Fibroblast of pulmonary artery (primary cell): ENCODE data around the gene ACAP3.

ENCODE experiments used
- DNase-seq: peaks from one replicate; pipeline ENCODE4 v3.0.0-alpha.2; 2010; ENCODE audit warnings: low read depth
- H3K4me3 ChIP-seq: replicated peaks from 2 replicates; pipeline ENCODE4 v1.5.1; 2011; ENCODE audit warnings: low read depth, mild to moderate bottlenecking, control low read depth, low read length, moderate library complexity
- CTCF ChIP-seq: IDR thresholded peaks from 2 replicates; pipeline ENCODE4 v1.5.1; 2011; ENCODE audit warnings: mild to moderate bottlenecking, control low read depth, low read length, inconsistent platforms; ENCODE audit errors: missing control alignments

Gene ACAP3

DNA sequence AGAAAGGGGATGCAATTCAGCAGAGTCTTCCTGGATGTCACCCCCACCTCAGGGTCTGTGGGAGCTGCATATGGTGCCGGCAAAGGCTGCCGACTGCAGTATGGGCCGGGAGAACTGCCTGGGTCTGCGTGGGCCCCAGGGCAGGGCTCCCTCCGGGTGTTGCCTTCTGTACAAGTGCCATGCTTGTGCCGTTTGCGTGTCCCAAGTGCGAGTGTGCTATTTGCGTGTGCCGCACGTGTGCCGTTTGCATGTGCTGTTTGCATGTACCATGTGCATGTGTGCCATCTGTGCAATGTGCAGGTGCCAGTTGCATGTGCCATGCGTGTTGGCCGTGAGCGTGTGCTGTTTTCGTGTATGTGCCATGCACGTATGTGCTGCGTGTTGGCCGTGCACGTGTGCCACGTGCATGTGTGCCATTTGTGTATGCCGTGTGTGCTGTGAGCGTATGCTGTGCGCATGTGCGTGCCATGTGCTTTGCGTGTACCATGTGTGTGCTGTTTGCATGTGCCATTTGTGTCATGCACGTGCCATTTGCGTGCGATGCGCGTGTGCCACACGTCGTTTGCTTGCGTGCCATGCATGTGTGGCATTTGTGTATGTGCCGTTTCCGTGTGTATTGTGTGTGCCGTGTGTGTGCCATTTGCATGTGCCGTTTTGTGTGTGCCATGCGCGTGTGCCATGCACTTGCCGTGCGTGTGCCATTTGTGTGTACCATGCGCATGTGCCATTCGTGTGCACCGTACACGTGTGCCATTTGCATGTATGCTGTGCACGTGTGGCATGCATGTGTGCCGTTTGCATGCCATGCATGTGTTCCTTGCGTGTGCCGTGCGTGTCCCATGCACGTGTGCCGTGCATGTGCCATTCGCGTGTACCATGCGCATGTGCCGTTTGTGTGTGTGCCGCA, 21.8 kb upstream of the ACAP3 start:
- no peak overlapping the region for H3K4me3 ChIP-seq
- TF ChIP-seq CTCF, result no peak
- DNase-seq, result no peak

GRCh38 chr1:1328254-1328653, 20.5 kb upstream of the ACAP3 start:
- no peak for TF ChIP-seq CTCF
- H3K4me3 ChIP-seq, result no peak overlapping the region

DNA sequence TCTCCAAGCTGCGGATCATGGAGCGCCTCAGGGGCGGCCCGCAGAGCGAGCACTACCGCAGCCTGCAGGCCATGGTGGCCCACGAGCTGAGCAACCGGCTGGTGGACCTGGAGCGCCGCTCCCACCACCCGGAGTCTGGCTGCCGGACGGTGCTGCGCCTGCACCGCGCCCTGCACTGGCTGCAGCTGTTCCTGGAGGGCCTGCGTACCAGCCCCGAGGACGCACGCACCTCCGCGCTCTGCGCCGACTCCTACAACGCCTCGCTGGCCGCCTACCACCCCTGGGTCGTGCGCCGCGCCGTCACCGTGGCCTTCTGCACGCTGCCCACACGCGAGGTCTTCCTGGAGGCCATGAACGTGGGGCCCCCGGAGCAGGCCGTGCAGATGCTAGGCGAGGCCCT, 19.6 kb upstream of the ACAP3 start:
- H3K4me3 ChIP-seq, result no peak overlapping the region
- no peak for TF ChIP-seq CTCF
- DNase-seq, result no peak

More at GRCh38 chr1:1328254-1328653, 20.5 kb upstream of the ACAP3 start:
- DNase-seq, result no peak

DNA sequence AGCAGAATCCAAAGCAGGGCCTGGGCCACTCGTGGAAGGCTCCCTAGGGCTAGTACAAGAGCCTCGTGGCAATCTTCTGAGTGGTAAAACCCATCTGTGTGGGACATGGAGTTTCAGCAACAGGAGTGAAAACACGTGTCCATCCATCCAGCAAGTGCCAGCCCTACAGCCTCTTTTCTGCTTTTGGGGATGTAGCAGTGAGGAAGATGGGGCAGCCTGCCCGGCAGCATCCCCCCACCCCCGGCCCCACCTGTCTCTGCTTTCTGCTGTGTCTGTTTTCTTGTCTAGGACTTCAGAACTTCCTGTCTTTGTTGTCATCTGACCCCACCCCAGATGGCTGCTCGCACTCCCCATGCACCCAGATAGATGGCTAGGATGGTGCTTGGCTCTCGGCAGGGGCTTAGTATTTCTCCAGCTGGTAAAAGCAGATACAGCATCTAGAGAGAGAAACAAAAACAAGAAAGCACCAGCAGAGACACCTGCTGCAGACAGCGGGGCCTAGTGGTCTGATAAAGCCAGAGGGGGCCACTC, 18.4 kb upstream of the ACAP3 start:
- DNase-seq, result no peak
- no peak overlapping the region for H3K4me3 ChIP-seq
- TF ChIP-seq CTCF, result no peak

DNA sequence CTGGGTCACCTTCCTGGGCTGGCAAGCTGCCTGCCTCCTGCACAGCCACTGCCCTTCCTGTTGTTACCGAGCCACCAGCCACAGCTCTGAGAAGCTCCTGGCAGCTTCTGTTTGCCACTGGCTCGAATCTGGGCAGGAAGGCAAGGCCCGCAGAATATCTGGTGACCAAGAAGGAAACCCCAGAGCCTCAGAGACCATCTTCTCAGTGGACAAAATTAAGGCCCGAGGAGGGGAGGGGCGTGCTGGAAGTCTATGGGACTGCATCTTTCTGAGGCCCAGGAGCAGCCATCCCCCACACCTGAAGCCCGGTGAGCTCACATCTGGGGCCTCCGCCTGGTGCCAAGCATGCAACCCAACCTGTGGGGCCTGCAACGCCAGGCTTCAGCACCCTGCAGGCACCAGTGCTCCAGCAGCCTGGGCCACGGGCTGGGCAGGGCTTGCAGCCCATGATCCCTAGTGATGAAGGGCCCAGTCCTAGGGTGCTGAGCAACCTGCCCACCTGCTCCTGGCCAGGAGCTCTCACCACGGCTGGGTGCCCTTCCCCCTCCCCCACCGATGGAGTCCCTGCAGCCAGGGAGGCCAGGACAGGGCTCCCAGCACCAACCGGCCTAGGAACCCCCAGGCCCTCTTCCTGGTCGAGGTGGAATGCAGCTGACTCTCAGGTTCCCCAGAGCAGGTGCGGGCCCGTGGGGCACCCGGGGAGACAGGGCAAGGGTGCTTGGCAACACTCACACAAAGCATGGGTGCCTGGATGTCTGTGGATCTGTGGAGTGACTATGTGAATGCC, 17.8 kb upstream of the ACAP3 start:
- DNase-seq, result no peak
- H3K4me3 ChIP-seq, result peak overlapping the region; percentile 79
- TF ChIP-seq CTCF, result no peak

- peak within 1 kb of the TSS; percentile 79 for H3K4me3 ChIP-seq
- peak; percentile 91 for DNase-seq
- no peak for TF ChIP-seq CTCF
Measured at GRCh38 chr1:1324524-1325287, 17.0 kb upstream of the ACAP3 start, which contains the start of the genes CPTP and INTS11. Gene CPTP (plus strand): TSS chr1:1324802. CDS start chr1:1326911, 2,109 bp downstream. Gene INTS11 (minus strand): TSS chr1:1324660. CDS start chr1:1324608, 52 bp downstream.
